Bone marrow (tissue), 2 donors: ENCODE data around the gene KPNA5.
"Not testable (repeated sequence)": the region's sequence is repeated elsewhere in the genome, so short reads cannot be mapped to it uniquely, and the experiment has no call there.

Experiments used
- DNase-seq, 2 donors: peaks; one replicate each; lab custom pipeline; 2025; lab: John Stamatoyannopoulos, UW

Gene KPNA5

DNA sequence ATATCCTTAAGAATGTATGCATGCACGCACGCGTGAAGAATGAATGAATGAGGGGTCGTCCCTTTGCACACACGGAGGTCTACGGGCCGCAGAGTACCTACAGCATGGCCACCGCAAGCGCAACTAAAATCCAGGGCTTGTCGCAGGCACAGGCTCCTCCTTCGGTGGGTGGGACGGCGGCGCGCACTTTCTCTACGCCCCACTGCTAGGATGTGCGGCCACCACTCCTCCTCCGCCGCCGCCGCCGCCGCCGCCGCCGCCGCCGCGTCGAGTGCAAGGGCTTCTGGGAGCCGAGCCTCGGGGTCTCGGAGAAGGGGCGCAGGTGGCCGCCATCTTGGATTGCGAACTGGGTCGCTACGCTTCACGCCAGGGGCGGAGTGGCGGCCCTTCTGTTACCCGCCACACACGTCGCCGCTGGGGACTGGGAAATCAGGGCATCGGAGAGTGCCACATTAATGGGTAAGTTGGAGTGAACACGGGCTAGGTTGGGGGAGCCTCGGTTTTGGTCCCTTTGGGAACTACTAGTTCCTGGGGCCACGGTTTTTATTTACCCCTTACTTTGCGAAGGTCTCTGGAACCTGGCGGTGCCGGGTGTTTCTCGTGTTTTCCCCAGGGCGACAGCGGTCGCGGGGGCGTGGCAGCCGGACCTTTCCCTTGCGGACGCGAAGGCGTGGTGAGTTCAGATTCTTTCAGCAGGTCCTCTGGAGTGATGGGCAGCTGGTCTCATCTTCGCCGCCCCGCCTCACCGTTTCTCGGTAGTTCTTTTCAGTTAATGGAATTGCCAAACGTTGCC, at the start of gene KPNA5:
KPNA5 (plus strand) TSS at position 332 of the 793 bp plus-strand sequence; CDS start at position 456, 124 bp downstream.
- peak; percentile 46 to 85 for DNase-seq

DNA sequence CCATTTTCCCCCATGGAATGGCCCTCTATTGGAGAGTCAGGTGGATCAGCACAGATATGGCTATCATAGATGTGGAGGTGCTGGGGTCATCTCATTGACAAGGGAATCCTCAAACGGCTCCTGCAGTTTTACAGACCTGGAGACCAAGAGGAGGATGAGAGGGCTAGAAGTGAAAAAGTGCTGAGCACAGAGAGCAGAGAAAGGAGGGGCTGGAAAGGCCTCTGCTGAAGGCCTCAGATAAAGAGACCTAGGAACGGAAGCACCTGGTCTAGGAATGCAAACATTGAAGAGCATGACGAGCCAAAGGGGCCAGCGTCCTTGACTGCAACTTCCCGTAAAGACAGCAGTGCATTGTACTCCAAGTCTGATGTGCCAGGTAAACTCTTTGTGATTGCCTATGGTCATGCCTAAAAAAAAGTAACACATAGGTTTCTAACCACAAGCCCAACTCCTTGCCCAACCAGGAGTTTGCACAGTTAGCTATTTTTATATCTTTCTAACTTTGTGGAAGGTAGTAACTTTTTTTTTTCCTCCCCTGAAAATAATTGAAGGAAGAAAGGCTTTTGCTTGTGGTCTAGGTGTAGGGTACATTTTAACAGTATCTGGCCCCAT, 49.5 kb upstream of the KPNA5 start:
- peak in 1 of 2 donors; percentile 83 for DNase-seq

DNA sequence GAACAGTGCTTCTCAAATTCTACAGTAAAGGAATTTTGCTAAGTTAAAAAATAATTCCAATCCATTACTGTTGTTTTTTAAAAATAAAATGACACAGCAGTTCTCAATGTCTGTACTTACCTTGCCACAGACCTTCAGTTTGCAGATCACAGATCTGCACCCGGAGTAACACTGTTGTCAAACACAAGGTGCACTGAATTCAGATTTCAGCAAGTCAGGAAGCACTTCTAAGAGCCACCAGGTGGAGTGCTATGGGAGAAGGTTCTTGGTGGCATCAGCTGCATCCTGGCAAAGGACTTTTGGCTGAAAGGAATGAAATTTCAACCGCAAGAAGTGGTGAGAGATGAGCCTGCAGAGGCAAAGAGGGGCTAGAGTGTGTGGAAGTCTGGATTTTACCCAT, 47.3 kb upstream of the KPNA5 start:
- DNase-seq, result no peak

DNA sequence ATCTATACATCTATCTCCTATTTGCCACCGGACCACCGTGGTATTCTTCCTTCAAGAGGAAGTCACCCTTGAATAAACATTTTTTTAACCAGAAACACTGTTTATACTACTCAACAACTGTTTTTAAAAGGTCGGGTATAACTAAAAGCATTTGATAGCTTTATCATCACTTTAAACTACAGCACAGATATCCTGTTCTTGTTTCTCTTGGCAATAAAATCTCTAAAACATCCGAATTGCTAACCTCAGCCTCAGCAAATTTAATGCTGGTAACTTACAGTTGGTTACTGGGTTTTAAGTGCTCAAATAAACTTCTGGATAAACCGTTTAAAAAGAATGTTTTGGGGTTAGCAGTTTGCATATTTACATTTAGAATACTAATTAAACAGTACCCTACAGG, 32.9 kb upstream of the KPNA5 start:
- no peak for DNase-seq

DNA sequence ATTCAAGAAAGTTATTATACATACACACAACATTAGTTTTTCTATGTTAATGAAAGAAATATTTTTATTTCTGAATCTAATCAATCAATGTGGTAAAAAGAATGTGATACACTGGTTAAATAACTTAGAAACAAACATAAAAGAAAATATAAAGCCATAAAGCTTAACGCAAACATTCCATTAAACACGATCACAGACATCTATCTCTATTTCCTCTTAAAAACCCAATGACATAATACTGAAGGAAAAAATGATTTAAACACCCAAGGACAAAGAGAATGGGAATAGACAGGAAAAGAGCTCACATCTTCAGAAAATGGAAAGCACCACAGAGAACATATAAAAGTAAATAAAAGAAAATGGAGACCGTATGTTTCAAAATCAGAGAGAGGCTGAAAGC, 31.9 kb upstream of the KPNA5 start:
- DNase-seq, result no peak

DNA sequence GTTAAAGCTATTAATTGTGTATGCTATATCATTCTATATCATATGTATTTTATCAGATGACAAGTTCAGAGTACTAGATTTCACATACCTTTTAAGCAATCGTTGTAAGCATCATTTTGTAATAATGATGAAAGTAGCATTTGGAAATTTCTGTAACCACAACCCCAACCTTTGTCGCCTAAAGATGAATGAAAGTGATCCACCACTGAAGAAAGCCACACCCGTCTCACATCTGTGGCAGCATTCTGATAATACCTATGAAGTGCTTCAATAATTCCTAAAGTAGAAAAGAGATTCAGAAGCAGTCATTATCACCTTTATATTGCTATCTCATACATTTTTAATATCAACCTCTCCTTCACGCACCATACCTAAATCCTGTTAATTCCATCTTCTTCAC, 29.1 kb upstream of the KPNA5 start:
- no peak for DNase-seq

DNA sequence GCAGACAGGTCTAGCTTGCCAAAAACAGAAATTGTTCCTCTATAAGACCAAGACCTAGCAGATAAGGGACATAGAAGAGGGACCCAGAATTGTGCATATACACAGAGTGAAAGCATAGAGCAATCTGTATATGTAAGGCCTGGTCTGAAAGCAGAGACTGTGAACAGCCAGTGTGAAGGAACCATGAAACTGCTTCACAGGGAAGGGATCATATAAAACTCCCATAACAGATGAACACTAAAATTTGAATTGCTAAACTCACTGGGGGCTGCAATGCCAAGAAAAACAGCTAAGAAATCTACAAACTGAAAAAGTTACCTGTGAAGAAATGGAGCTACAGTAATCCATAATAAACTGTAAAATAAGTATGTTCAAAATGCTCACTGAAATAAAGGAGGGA, 19.4 kb upstream of the KPNA5 start:
- no peak for DNase-seq

DNA sequence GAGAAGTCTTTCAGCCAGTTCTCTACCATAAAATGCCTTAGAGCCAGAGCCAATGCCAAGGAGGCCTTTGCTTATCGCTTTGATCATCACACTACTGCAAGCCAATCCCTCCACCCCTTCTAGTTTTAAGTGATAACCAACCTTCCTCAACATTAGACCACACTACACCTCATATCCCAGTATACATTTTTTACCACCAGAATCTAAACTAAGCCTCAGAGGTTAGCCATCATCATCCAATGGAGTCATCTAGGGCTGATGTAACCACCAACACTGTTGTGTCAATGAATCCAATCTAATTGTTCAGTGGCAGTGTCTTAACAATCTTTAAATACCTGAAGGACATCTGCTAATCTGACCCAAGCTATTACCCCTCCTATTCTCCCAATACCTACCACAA, 18.8 kb upstream of the KPNA5 start:
- no peak for DNase-seq

DNA sequence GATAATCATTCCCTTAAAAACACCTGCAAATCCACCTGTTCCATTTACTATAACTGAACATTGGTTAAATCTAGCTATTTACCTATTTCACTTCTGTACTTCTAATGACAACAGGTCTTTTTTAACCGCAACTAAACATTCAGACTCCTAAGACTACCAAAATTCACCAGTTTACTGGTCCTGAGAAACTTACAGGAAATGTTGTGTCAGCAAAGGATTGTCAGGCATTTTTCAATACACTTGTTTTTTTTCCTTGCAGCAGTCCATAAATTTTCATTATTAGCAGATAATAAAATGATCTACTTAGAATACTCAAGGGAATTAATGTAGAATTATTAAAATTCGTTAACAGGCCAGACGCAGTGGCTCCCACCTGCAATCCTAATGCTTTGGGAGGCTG, 17.7 kb upstream of the KPNA5 start:
- no peak for DNase-seq

DNA sequence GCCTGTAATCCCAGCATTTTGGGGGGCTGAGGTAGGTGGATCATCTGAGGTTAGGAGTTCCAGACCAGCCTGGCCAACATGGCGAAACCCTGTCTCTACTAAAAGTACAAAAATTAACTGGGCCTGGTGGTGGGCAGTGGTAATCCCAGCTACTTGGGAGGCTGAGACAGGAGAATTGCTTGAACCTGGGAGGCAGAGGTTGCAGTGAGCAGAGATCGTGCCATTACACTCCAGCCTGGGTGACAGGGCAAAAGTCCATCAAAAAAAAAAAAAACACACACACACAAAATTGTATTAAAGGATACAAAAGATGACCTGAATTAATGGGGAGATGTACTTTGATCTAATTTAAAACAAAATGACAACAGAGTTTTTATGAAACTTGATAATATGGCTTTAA, 16.8 kb upstream of the KPNA5 start:
- DNase-seq, result not testable (repeated sequence)

DNA sequence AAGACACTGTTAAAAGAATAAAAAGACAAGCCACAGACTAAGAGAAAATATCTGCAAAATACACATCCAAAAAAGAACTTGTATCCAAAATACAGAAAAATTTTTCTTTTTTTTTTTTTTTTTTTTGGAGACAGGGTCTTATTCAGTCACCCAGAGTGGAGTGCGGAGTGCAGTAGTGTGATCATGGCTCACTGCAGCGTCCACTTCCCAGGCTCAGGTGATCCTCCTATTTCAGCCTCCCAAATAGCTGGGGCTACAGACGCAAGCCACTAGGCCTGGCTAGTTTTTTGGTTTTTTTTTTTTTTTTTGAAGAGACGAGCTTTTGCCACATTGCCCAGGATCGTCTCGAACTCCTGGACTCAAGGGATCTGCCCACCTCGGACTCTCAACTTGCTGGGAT, 15.5 kb upstream of the KPNA5 start:
- DNase-seq, result no peak

DNA sequence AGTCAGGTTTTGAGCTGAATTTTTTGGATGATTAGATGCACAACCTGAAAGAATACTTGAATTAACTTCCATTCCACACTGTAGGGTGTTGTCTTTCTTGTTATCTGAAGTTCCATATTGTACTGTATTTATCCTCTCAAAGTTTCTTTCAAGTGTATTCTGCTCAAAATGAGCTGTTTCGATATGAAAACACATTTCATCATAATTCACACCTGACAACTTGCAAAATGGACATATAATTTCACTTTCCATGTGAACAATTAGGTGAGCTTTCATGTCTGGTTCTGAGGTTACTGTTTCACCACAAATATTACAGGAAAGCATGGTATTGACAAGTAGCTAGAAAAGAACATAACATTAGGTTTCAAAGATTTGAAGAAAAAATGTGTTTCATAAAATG, 14.1 kb upstream of the KPNA5 start:
- DNase-seq, result no peak

DNA sequence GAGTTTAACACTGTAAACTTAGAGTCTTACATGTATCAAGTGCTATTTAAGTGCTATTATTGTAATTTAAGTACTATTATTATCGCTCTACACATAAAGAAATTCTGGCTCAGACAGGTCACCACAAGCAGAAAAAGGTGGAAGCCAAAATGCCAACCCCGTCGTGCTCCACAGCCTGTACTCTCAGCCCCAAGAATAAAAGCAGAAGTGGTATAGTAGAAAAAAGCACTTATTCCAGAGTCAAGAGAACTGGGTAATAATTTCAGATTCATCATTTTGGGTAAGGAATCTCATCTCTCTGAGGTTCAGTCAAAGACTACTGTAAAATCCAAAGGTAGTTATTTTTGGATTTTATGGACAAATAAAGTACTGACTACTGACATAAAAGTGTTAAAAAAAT, 13.4 kb upstream of the KPNA5 start:
- DNase-seq, result peak in 1 of 2 donors; percentile 56

DNA sequence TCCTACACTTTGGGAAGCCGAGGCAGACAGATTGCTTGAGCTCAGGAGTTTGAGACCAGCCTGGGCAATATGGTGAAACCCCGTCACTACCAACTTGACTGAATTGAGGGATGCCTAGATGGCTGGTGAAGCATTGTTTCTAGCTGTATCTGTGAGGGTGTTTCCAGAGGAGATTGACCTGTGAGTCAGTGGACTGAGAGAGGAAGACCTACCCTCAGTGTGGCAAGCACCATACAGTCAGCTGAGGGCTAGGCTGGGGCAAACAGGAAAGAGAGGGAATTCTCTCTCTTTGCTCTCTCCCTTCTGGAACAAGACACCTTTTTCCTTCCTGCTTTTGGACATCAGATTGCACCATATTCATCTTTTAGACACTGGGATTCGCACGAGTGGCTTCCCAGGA, 8.7 kb upstream of the KPNA5 start:
- DNase-seq, result no peak

DNA sequence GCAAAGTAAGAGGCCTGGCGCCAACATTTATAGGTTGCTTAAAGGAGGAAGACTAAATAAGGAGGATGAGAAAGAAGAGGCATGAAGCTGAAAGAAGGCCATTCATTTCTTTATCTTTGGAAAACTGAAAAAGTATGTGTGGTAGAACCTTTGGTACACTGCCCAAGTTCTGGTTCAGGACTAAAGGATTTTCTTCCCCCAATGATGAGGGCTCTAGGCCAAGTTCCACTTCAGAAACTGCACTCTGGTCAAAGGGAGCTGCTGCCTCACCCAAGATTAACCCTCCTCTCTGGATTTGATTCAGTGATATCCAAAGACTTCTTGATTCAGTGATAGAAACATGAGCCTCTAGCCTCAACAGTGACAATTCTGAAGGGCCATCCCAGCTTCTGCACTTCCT, 5.0 kb upstream of the KPNA5 start:
- no peak for DNase-seq

DNA sequence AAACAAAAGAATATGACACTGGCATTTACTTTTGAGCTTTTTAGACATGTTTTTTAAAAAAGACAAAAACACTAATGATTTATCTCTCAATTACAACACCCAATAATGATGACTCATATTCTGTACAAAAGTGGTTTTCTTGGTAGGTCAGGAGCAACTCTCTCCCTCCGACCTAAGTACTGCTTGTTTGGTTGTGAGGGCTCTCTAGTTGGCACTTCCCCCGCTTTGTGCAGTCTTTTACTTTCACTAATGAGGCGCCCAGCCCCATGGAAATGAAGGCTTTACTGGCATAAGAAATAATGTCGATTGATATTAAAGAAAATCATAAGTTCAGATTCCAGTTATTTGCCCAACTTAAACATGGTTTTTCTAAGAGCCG, 1.3 kb downstream of the KPNA5 start:
- peak in 1 of 2 donors; percentile 75 for DNase-seq

DNA sequence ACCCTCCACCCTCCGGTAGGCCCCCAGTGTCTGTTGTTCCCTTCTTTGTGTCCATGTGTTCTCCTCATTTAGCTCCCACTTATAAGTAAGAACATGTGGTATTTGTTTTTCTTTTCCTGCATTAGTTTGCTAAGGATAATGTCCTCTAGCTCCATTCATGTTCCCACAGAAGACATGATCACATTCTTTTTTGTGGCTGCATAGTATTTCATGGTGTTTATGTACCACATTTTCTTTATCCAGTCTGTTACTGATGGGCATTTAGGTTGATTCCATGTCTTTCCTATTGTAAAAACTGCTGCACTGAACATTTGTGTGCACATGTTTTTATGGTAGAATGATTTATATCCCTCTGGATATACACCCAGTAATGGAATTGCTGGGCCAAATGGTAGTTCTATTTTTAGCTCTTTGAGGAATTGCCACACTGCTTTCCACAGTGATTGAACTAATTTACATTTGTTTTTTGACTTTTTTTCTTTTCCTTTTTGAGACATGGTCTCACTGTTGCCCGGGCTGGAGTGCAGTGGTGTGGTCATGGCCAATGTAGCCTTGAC, 4.5 kb downstream of the KPNA5 start:
- DNase-seq, result no peak

DNA sequence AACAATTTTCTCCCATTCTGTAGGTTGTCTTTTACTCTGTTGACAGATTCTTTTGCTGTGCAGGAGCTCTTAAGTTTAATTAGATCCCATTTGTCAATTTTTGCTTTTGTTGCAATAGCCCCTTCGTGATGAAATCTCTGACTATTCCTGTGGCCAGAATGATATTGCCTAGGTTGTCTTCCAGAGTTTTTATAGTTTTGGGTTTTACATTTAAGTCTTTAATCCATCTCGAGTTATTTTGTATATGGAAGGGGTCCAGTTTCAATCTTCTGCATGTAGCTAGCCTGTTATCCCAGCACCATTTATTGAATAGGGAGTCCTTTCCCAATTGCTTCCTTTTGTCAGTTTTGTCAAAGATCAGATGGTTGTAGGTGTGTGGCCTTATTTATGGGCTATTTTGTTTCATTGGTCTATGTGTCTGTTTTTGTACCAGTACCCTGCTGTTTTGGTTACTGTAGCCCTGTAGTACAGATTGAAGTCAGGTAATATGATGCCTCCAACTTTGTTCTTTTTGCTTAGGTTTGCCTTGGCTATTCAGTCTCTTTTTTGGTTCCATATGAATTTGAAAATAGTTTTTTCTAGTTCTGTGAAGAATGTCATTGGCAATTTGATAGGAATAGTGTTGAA, 5.6 kb downstream of the KPNA5 start:
- not testable (repeated sequence) for DNase-seq

DNA sequence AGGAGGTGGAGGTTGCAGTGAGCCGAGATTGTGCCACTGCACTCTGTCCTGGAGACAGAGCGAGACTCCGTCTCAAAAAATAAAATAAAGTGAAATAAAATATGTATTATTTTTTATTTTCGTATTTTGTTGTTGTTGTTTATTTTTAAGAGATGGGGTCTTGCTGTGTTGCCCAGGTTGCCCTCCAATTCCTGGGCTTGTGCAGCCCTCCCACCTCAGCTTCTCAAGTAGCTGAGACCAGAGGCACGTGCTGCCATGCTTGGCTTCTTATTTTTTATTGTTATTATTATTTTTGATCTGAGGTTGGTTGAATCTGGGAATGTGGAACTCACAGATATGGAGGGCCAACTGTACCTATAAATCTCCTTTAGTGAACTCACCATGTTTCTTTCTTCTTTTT, 10.1 kb downstream of the KPNA5 start:
- DNase-seq, result no peak

DNA sequence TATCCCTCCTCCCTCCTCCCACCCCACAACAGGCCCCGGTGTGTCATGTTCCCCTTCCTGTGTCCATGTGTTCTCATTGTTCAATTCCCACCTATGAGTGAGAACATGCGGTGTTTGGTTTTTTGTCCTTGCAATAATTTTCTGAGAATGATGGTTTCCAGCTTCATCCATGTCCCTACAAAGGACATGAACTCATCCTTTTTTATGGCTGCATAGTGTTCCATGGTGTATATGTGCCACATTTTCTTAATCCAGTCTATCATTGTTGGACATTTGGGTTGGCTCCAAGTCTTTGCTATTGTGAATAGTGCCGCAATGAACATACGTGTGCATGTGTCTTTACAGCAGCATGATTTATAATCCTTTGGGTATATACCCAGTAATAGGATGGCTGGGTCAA, 11.9 kb downstream of the KPNA5 start:
- DNase-seq, result not testable (repeated sequence)

DNA sequence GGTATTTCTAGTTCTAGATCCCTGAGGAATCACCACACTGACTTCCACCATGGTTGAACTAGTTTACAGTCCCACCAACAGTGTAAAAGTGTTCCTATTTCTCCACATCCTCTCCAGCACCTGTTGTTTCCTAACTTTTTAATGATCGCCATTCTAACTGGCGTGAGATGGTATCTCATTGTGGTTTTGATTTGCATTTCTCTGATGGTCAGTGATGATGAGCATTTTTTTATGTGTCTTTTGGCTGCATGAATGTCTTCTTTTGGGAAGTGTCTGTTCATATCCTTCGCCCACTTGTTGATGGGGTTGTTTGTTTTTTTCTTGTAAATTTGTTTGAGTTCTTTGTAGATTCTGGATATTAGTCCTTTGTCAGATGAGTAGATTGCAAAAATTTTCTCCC, 12.3 kb downstream of the KPNA5 start:
- DNase-seq, result not testable (repeated sequence)

DNA sequence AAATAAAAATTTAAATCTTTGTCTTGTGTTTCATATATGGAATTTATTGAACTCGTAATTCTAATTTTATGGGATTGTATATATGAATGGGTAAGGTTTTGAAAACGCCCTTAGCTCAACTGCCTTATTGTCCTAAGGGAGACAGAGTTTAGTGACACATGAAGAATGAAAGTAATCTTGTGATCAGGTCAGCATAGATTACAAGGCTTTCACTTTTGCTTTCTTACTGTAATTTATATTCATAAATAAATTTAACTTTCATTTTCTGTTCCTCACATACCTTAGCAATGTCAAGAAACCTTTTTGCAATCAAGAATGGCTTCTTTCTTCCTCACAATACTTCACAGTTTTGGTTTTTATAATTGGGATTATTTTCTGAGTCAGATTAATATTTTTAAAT, 14.4 kb downstream of the KPNA5 start:
- peak in 1 of 2 donors; percentile 62 for DNase-seq

DNA sequence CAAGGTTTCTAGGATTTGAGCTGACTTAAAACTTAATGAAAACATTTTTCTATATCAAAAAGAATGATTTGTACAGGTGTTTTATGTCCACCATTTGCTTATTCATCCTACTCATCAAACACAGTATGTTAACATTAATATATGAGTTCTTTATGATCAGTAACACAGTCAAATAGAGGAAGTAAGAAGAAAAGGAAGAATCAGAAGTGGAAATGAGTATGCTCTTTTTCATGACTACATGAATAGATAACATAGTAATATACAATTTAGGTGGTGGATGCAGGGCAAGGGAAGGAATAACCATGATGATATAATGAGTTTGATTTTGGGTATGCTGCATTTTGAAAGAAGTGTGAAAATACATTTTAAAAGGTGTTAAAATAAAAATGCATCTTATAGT, 16.5 kb downstream of the KPNA5 start:
- peak in 1 of 2 donors; percentile 48 for DNase-seq
